Testis (tissue), 3 donors: ENCODE measurements around the gene SLC25A21. TPM values are rescaled to one million over a fixed set of nuclear protein-coding genes. Genes with fewer than 3 reads are reported as not detected.

Source experiments
- DNase-seq: peaks from one replicate; pipeline ENCODE4 v3.0.0-alpha.2; 2019
- H3K27ac ChIP-seq, 2 donors: fragments of 200-600 bp; sonication (generic); one replicate each; pipeline ENCODE4 v1.5.1; 2019
- H3K27me3 ChIP-seq: fragments of 200-600 bp; sonication (generic); one replicate; pipeline ENCODE4 v1.5.1; 2019
- H3K36me3 ChIP-seq: fragments of 200-600 bp; sonication (generic); one replicate; pipeline ENCODE4 v1.5.1; 2017; ENCODE audit warnings: low read depth; ENCODE audit errors: missing control alignments
- H3K4me1 ChIP-seq: fragments of 200-600 bp; sonication (generic); one replicate; pipeline ENCODE4 v1.5.1; 2019
- H3K4me3 ChIP-seq, 2 donors: fragments of 200-600 bp; sonication (generic); one replicate each; pipeline ENCODE4 v1.5.1; 2017 to 2019
- H3K9me3 ChIP-seq: fragments of 200-600 bp; sonication (generic); one replicate; pipeline ENCODE4 v1.5.1; 2017
- CTCF ChIP-seq, 3 experiments: fragments of 450-650 bp in 2 of 3; fragments of 200-600 bp in 1 of 3; sonication (generic) in 1 of 3; IDR thresholded peaks; one replicate each; pipeline ENCODE4 v1.5.1; 2016 to 2019; ENCODE audit warnings: antibody characterized with exemption in 3 of 3, mild to moderate bottlenecking in 2 of 3, moderate library complexity in 1 of 3
- POLR2A ChIP-seq: fragments of 450-650 bp; IDR thresholded peaks from one replicate; pipeline ENCODE4 v1.6.1; 2017; ENCODE audit warnings: antibody characterized with exemption, mild to moderate bottlenecking, moderate library complexity
- WGBS, 2 donors: methylation state at CpG; one replicate each; pipeline ENCODE4 v1.1.5; 2018; 5-methylcytosine and 5-hydroxymethylcytosine counted together
- intact Hi-C: fragments of 100-400 bp; cut with DNase I; formaldehyde crosslinking; loops from one replicate; pipeline ENCODE4 v1.15.1; 2023; ENCODE audit warnings: low total_unique reads
- polyA plus RNA-seq: library from polyadenylated mRNA; stranded (reverse); fragments of 350-450 nt; fragmentation: Illumina TruSeq; extraction: RNeasy Lipid Tissue Mini Kit (QIAGEN cat#74804); gene quantifications from one replicate; pipeline ENCODE4 v1.2.3, GENCODE V29; 2014; ENCODE audit warnings: low read depth, low replicate concordance; ENCODE audit not compliant: insufficient read depth
- total RNA-seq, 2 donors: library from RNA; depleted of rRNA; stranded (reverse); fragments of >200 nt; gene quantifications; one replicate each; pipeline ENCODE4 v1.2.3, GENCODE V29; 2016

SLC25A21 gene
- total and polyA plus RNA-seq, 3 donors from 2014 or later = 4.4 to 16.0 (median 13.6) TPM

GRCh38 chr14:37094502-37094901, 77.9 kb downstream of the SLC25A21 start:
- intact Hi-C loops = no loop called here
- H3K36me3 ChIP-seq = no peaks in the 10 kb centered on the region
- no peak for DNase-seq
- H3K27me3 ChIP-seq = no peaks in the 10 kb centered on the region
- H3K4me3 ChIP-seq = no peak overlapping the region
- no peak overlapping the region for H3K27ac ChIP-seq
- no peaks in the 10 kb centered on the region for H3K9me3 ChIP-seq
- no peaks in the 10 kb centered on the region for H3K4me1 ChIP-seq
- TF ChIP-seq CTCF (IDR thresholded peaks at IDR 0.05) = no peak
- no peak for TF ChIP-seq POLR2A
- 87 to 91% methylated on average over 2 of the region's 2 CpGs for WGBS, 2 donors

GRCh38 chr14:37093364-37093763, 79.0 kb downstream of the SLC25A21 start:
- Histone ChIP-seq H3K9me3 (no peaks in the 10 kb centered on the region), H3K4me1 (no peaks in the 10 kb centered on the region), H3K27ac (no peak overlapping the region), H3K27me3 (no peaks in the 10 kb centered on the region), H3K4me3 (no peak overlapping the region), H3K36me3 (no peaks in the 10 kb centered on the region)
- 74 to 77% methylated on average over 5 of the region's 5 CpGs for WGBS, 2 donors
- DNase-seq = no peak
- TF ChIP-seq POLR2A (no peak), CTCF (IDR thresholded peaks at IDR 0.05) (no peak)
- intact Hi-C loops = no loop called here

GRCh38 chr14:37091651-37092050, 80.8 kb downstream of the SLC25A21 start:
- Histone ChIP-seq H3K36me3 (no peaks in the 10 kb centered on the region), H3K4me3 (no peak overlapping the region), H3K4me1 (no peaks in the 10 kb centered on the region), H3K27ac (no peak overlapping the region), H3K27me3 (no peaks in the 10 kb centered on the region), H3K9me3 (no peaks in the 10 kb centered on the region)
- 86 to 89% methylated on average over 3 of the region's 3 CpGs for WGBS, 2 donors
- intact Hi-C loops = no loop called here
- no peak for TF ChIP-seq POLR2A
- DNase-seq = no peak

- DNase-seq = no peak
- H3K27me3 ChIP-seq = no peaks in the 10 kb centered on the region
- H3K4me3 ChIP-seq = no peak overlapping the region
- H3K36me3 ChIP-seq = no peaks in the 10 kb centered on the region
- TF ChIP-seq POLR2A (no peak), CTCF (IDR thresholded peaks at IDR 0.05) (no peak)
- WGBS, 2 donors = 68 to 75% methylated on average over 6 of the region's 6 CpGs
- H3K9me3 ChIP-seq = no peaks in the 10 kb centered on the region
- intact Hi-C loops = no loop called here
- H3K4me1 ChIP-seq = no peaks in the 10 kb centered on the region
- no peak overlapping the region for H3K27ac ChIP-seq
Observed at GRCh38 chr14:37090026-37090425, 82.4 kb downstream of the SLC25A21 start.

GRCh38 chr14:37089410-37089809, 83.0 kb downstream of the SLC25A21 start:
- H3K27me3 ChIP-seq = no peaks in the 10 kb centered on the region
- no peaks in the 10 kb centered on the region for H3K36me3 ChIP-seq
- DNase-seq = no peak
- intact Hi-C loops = no loop called here
- WGBS, 2 donors = 78 to 82% methylated on average over 3 of the region's 3 CpGs
- H3K27ac ChIP-seq = no peak overlapping the region
- no peak overlapping the region for H3K4me3 ChIP-seq
- H3K4me1 ChIP-seq = no peaks in the 10 kb centered on the region
- no peak for TF ChIP-seq POLR2A
- no peak for TF ChIP-seq CTCF (IDR thresholded peaks at IDR 0.05)
- H3K9me3 ChIP-seq = no peaks in the 10 kb centered on the region
